ENCODE measurements around the gene HAUS3. TPM values are rescaled to one million over a fixed set of nuclear protein-coding genes. Genes with fewer than 3 reads are reported as not detected.

The HAUS3 gene
- total RNA-seq, 1 donor from 2014 or later: 42.0 TPM

- peak in 1 of 2 donors; percentile 12 for DNase-seq (ENCODE audit: low spot score in 2 of 2)
- FAIRE-seq: no peak
These were observed 13.0 kb upstream of the HAUS3 start for GRCh38 chr4:2254665-2255500.

- DNase-seq (ENCODE audit: low spot score in 2 of 2) (peak; percentile 18 to 27), FAIRE-seq (no peak)
These were observed 11.5 kb upstream of the HAUS3 start for GRCh38 chr4:2253160-2254084.

- no peak for FAIRE-seq
These were observed 10.7 kb upstream of the HAUS3 start for GRCh38 chr4:2252530-2253091.

DNA sequence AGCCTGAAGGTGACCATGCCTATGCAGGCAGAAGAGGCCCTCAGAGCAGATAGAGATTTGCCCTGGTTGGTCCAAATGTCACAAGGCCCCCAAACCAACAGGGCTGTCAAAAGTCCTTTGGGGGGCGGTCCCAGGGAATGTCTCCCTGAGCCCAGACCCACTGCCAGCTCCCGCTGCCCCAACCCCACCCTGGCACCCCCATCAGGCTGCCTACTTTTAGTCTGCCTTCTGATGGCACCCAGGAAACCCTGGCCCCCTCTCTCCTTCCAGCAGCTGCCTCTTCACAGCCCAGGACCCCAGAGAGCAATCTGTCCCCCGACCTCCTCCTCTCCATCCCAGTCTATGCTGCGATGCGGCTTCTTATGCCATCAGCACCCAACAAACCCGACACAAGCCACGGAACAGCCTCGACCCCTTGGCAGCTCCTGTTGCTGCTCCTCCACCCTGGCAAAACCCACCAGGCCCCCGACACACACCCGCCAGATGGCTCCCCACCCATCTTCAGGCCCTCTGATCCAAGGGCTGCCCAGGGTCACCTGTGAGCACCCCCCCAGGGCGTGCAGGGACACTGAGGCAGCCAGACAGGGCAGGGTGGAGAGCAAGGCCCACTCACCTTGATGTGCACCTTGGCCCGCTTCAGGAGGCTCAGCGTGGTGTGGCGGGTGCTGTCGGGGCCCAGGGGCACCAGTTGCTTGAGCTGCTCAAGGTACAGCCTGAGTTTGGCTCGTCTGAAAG lies 10.0 kb upstream of the HAUS3 start:
- FAIRE-seq (no peak), DNase-seq (ENCODE audit: low spot score in 2 of 2) (peak; percentile 12 to 14)

More at GRCh38 chr4:2252530-2253091, 10.7 kb upstream of the HAUS3 start:
- no peak for DNase-seq (ENCODE audit: low spot score in 2 of 2)

- no peak for FAIRE-seq
- DNase-seq (ENCODE audit: low spot score in 2 of 2): peak; percentile 14 to 18
These were observed 9.3 kb upstream of the HAUS3 start for GRCh38 chr4:2251073-2251794.

DNA sequence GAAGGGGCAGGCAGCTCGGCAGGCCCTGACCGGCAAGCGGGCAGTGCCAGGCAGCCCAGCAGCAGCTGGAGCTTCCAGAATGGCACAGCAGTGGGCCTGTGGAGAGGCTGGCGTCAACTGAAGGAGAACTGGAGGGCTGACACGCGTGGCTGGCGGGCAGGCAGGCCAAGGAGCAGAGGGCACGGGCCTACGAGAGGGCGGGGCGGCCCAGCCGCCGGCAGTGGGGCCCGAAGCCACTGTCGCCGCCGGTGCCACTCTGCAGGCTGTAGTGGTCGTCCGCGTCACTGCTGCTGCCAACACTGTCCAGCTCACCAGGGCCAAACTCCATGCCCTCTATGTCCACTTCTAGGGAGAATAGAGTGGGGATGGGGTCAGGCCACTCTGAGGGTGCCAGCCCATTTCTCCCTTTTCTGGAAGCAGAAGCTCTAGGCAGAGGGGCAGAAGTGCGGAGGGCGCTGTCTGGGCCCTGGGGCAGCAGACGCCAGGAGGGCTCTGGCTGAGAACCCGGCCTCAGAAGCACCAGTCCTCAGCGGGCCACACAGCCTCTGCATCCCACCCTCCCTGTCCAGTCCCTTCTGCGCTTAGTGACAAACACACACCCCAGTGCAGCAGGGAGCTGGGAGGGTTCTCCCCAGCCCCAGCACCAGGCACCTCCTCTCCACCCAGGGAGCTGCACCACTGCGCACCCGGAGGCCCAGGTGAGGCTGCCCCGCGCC lies 8.6 kb upstream of the HAUS3 start:
- peak; percentile 10 to 17 for DNase-seq (ENCODE audit: low spot score in 2 of 2)
- no peak for FAIRE-seq

- FAIRE-seq (no peak), DNase-seq (ENCODE audit: low spot score in 2 of 2) (peak; percentile 14 to 17)
These were observed 7.8 kb upstream of the HAUS3 start for GRCh38 chr4:2249526-2250356.

GRCh38 chr4:2248821-2249261 lies 6.9 kb upstream of the HAUS3 start:
- peak; percentile 13 to 23 for DNase-seq (ENCODE audit: low spot score in 2 of 2)
- no peak for FAIRE-seq

DNA sequence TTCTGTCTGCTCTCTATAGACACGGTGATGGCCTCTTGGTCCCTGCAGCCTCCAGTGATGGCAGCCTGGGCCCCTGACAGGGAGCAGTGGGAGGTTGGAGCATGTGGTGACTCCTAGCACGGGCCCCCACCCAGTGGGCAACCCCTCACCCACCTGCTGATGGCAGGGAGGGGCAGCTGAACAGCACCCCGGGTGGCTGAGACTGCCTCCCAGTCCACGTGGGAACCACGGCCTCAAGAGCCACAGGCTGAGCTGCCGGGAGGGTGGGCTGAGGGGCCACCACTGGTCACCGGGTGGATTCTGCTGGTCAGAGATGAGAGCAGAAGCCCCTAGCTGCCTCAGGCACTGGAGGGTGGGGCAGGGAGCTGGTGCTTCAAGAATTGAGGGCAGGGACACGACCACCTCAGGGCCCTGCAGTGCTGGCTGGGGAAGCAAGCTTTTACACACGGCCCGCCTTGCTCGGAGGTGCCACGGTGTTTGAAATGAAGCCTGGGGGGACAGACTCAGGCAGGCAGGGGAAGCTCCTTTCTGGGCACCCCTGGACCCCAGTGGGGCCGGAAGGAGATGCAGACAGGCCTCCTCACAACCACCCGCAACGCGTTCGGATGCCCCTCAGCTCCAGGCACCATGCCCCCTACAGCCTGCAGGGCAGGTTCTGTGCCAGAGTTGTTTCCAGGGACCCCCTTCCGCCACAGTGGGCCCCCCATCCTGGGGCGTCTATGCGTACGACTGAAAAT lies 6.3 kb upstream of the HAUS3 start:
- FAIRE-seq (no peak), DNase-seq (ENCODE audit: low spot score in 2 of 2) (peak; percentile 4 to 8)

DNA sequence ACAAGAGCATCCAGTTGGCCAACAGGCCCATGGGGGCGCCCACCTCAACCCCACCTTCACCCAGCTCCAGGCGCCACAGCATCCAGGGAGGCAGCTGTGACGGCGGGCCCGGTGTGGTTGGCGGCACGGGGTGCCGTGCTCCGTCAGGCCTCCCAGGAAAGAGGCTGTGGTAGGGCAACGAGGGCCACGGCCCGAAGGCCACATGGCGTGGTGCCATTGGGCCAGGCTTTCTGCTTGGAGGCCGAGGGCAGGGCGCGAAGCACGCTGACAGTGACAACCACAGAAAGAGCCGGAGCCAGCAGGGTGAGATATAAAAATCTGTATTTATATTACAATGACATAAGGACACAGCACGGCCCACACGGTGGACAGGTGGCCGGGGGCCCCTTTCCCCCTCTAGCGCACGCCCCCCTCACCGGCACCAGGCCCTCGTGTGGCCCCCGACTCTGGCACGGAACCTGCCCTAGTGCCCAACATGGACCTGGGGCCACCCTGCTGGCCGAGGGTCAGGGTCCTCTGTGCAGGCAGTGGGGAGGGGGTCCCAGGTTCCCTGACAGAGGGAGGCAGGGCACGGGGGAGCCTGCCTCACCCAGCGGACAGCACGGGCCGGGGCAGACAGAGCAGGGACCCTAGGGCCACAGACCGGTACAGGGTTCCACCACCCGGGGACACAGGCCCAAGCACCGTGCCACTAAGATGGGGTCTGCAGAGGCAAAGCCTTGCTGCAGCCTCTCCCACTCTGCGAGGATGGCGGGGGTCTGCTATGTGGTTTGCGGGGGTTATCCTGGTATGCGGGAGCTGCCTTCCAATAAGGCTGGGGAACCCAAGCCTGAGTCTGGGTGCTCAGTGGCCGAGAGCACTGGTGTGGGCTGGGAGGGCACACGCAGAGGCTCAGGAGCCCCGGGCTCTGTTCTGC lies 5.5 kb upstream of the HAUS3 start:
- FAIRE-seq (no peak), DNase-seq (ENCODE audit: low spot score in 2 of 2) (peak; percentile 7 to 15)

GRCh38 chr4:2246384-2247127 lies 4.6 kb upstream of the HAUS3 start:
- DNase-seq (ENCODE audit: low spot score in 2 of 2) (peak; percentile 7 to 19), FAIRE-seq (no peak)

- no peak for FAIRE-seq
- DNase-seq (ENCODE audit: low spot score in 2 of 2): no peak
These were observed 3.9 kb upstream of the HAUS3 start for GRCh38 chr4:2245787-2246275.

- FAIRE-seq: no peak
- peak in 1 of 2 donors; percentile 12 for DNase-seq (ENCODE audit: low spot score in 2 of 2)
These were observed 3.3 kb upstream of the HAUS3 start for GRCh38 chr4:2245057-2245786.

GRCh38 chr4:2243681-2244380 lies 1.9 kb upstream of the HAUS3 start:
- DNase-seq (ENCODE audit: low spot score in 2 of 2) (peak; percentile 37 to 47), FAIRE-seq (no peak)
